Dermis microvascular lymphatic vessel endothelial cell (primary cell): ENCODE data around the gene DSP. TPM values are rescaled to one million over a fixed set of nuclear protein-coding genes. Genes with fewer than 3 reads are reported as not detected.

ENCODE experiments used
- DNase-seq, 2 donors: peaks; one replicate each; pipeline versions ENCODE4 v3.0.0 to v3.0.0-alpha.2; 2010; ENCODE audit warnings: low read depth in 2 of 2
- total RNA-seq: library from RNA; depleted of rRNA; stranded (reverse); fragments of >200 nt; gene quantifications from 2 replicates; pipeline ENCODE4 v1.2.1, GENCODE V29; 2014

Gene DSP
- total RNA-seq, 1 donor from 2014 or later: 42.4 TPM

DNA sequence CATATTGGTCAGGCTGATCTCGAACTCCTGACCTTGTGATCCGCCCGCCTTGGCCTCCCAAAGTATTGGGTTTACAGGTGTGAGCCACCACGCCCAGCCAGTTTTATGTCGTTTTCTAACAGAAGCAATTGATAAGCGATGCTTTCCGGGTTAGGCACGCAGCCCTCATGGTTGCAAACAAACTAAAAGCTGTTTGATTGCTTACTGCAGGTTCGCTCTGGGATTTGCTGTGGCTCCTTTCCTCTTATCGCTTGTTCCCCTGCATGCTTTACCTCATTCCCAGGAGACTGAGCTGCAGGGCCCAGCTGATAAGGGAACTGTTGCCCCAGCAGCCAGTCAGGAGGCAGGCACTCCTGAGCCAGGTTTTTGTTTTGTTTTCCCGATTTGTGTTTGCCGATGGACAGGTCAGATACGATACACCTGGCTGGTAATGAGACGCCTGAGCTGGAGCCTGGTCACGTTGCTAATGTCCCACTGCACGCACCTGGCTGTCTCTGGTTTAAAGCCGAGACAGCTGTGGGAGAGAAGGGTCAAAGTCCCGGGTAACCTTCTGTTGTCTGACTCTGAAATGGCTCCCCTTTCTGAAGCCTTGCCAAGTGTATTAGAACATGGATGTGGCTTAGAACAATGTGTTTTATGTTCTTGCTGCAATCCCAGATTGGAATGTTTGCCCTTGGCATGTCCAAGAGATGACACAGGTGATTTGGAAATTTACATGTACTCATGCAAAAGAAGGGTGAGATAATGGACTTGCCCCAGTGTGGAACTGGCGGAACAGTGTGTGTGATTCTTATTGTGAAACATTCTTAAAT, 19.9 kb downstream of the DSP start:
- peak in 1 of 2 donors; percentile 30 for DNase-seq

GRCh38 chr6:7562769-7563168, 21.3 kb downstream of the DSP start:
- no peak for DNase-seq

- no peak for DNase-seq
Measured at GRCh38 chr6:7566107-7566506, 24.6 kb downstream of the DSP start.

- DNase-seq: no peak
Measured at GRCh38 chr6:7566617-7567173, 25.2 kb downstream of the DSP start.

DNA sequence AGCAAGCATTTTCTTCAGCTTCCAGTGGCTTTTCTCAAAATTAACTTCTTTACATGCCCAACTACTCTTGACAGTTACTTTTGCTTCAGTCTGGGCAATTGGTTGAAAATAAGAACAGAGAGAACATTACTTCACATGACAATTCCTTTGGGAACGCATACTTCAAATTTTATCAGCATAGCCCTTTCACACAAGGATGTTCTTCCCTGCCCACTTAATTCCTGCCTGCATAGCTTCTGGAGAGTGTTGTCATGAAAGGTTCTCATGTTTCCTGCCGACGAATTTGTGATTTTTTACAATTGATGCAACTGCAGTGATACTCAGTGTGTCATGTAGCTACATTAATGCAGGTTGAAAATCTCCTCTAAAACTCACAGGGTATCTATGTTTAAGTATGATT, 26.6 kb downstream of the DSP start:
- DNase-seq: no peak

DNA sequence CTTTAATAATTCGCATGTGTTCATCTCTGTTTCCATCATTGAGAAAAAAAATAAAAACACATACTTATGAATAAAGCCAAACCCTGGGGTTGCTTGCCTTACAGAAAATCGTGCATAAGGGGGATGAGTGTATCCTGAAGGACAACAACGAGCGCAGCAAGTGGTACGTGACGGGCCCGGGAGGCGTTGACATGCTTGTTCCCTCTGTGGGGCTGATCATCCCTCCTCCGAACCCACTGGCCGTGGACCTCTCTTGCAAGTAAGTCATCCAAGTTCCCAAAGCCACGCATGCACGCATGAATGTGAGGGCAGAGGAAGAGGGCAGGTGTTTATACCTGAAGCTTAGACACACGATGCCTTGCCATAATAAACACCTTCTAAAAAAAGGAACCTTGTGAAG, 27.6 kb downstream of the DSP start:
- no peak for DNase-seq

GRCh38 chr6:7572213-7572943, 30.9 kb downstream of the DSP start:
- DNase-seq: no peak

DNA sequence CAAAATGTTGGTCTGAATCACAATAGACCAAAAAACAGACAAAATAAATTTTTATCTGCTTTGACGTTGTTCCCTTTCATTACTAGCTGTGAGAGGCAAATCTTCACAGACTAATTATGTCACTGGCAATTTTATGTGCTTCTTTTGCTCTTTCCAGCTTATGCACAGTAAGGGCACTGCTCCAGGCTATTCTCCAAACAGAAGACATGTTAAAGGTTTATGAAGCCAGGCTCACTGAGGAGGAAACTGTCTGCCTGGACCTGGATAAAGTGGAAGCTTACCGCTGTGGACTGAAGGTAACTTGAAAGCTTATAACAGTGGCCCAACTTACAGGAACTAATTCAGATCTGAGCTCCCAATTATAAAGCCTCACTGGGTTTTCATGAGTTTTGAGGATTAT, 33.0 kb downstream of the DSP start:
- DNase-seq: no peak

DNA sequence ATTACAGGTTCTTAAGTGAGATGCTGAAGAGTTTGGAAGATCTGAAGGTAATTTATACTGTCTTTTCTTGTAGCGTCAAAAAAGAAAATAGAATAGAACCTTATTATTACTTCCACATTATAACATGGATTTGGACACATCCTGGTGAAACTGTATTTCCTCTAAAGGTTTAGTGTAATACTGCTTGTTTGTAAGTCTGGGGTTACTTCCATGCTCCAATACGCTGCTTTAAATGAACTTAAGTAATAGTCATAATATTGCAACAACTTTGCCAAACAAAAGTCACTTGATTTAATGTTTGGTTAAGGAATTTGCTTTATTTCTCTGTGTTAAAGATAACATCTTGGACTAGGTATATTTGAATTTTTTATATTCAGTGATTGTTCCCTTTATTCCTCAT, 37.0 kb downstream of the DSP start:
- no peak for DNase-seq

DNA sequence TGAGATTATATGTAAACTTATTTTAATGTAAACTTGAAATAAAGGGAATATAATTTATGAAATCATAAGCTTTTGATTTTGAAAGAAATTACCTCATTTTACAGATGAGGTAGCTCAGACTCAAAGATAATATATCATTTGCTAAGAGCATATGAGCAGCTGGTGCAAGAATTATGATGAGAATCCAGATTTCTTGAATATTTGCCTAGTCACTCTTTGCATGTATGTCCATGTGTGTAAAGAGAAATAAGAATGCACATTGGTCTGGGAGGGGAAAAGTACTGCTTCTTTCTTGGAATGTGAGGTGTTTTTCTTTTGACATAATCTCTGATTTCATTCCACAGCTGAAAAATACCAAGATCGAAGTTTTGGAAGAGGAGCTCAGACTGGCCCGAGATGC, 37.5 kb downstream of the DSP start:
- DNase-seq: no peak

DNA sequence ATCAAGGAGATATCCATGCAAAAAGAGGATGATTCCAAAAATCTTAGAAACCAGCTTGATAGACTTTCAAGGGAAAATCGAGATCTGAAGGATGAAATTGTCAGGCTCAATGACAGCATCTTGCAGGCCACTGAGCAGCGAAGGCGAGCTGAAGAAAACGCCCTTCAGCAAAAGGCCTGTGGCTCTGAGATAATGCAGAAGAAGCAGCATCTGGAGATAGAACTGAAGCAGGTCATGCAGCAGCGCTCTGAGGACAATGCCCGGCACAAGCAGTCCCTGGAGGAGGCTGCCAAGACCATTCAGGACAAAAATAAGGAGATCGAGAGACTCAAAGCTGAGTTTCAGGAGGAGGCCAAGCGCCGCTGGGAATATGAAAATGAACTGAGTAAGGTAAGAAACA, 38.4 kb downstream of the DSP start:
- DNase-seq: no peak

DNA sequence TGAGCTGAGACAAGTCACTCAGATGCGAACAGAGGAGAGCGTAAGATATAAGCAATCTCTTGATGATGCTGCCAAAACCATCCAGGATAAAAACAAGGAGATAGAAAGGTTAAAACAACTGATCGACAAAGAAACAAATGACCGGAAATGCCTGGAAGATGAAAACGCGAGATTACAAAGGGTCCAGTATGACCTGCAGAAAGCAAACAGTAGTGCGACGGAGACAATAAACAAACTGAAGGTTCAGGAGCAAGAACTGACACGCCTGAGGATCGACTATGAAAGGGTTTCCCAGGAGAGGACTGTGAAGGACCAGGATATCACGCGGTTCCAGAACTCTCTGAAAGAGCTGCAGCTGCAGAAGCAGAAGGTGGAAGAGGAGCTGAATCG, 39.1 kb downstream of the DSP start:
- DNase-seq: no peak

DNA sequence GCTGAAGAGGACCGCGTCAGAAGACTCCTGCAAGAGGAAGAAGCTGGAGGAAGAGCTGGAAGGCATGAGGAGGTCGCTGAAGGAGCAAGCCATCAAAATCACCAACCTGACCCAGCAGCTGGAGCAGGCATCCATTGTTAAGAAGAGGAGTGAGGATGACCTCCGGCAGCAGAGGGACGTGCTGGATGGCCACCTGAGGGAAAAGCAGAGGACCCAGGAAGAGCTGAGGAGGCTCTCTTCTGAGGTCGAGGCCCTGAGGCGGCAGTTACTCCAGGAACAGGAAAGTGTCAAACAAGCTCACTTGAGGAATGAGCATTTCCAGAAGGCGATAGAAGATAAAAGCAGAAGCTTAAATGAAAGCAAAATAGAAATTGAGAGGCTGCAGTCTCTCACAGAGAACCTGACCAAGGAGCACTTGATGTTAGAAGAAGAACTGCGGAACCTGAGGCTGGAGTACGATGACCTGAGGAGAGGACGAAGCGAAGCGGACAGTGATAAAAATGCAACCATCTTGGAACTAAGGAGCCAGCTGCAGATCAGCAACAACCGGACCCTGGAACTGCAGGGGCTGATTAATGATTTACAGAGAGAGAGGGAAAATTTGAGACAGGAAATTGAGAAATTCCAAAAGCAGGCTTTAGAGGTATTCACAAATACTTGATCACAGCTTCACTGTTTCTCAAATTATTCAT, 39.6 kb downstream of the DSP start:
- no peak for DNase-seq

DNA sequence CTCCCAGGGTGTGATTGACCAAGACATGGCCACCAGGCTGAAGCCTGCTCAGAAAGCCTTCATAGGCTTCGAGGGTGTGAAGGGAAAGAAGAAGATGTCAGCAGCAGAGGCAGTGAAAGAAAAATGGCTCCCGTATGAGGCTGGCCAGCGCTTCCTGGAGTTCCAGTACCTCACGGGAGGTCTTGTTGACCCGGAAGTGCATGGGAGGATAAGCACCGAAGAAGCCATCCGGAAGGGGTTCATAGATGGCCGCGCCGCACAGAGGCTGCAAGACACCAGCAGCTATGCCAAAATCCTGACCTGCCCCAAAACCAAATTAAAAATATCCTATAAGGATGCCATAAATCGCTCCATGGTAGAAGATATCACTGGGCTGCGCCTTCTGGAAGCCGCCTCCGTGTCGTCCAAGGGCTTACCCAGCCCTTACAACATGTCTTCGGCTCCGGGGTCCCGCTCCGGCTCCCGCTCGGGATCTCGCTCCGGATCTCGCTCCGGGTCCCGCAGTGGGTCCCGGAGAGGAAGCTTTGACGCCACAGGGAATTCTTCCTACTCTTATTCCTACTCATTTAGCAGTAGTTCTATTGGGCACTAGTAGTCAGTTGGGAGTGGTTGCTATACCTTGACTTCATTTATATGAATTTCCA, 43.9 kb downstream of the DSP start:
- no peak for DNase-seq

DNA sequence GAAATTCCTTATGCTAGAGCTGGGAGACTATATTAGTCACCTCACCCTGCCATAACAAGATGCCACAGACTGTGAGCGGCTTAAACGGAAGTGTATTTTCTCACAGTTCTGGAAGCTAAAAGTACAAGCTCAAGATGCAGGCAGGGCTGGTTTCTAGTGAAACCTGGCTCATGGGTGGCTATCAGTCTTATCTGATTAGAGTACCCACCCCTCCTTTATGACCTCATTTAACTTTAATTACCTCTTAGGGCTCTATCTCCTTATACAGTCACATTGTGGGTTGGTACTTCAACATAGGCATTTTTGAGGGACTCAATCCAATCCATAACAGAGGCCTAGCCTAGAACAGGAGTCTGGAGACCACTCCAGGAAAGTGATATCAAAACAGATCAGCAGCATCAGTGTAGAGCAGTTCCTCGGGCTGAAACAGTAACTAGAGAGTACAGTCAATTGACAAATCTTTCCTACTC, 46.2 kb downstream of the DSP start:
- peak in 1 of 2 donors; percentile 30 for DNase-seq

DNA sequence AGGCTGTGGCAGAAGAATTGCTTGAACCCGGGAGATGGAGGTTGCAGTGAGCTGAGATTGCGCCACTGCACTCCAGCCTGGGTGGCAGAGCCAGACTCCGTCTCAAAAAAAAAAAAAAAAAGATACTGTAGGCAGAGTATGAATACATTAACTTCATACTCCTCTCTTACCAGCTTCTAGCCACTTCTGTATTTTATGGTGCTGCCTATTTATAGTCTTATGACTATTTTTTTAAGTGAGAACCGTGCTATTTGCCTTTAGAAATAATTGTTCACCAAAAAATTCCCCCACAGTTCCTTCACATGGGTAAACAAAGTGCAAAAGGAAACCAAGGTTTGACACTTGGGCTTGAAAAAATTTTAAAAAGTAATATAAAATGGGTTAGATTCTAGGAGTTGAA, 47.0 kb downstream of the DSP start:
- no peak for DNase-seq

- no peak for DNase-seq
Measured at GRCh38 chr6:7589221-7589620, 47.8 kb downstream of the DSP start.

GRCh38 chr6:7589949-7590917, 48.8 kb downstream of the DSP start, which contains the start of gene SNRNP48:
TSS of gene SNRNP48 (plus strand) at chr6:7590198. CDS start at chr6:7590258, 60 bp downstream.
- peak; percentile 76 to 95 for DNase-seq

DNA sequence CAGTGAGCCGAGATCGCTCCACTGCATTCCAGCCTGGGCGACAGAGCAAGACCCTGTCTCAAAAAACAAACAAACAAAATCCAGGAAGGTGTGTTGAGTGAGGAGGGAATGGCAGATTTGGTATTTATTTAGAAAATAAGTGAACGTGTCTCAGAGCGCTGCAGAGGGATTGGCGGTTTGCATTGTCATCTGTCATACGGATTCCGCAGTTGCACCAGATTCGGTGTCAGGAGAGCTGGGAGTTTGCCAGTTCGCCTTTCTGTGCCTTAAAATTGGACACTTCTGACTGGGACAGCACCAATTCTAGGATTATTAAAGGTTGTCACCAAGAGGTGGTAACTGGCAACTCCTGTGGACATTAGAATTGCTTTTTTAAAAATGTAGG, 49.4 kb downstream of the DSP start:
- DNase-seq: peak; percentile 21 to 47

GRCh38 chr6:7591770-7592169, 50.3 kb downstream of the DSP start:
- no peak for DNase-seq
